Activated CD8-positive, alpha-beta T cell treated with anti-CD3 and anti-CD28 coated beads for 36 hours (primary cell): ENCODE data around the gene TM4SF20. TPM values are rescaled to one million over a fixed set of nuclear protein-coding genes. Genes with fewer than 3 reads are reported as not detected.

Experiments
- ATAC-seq: fragments of 200-7000 bp; cut with Tn5 transposase; one replicate; pipeline ENCODE4 v1.10.0; 2021; ENCODE audit warnings: mild to moderate bottlenecking, moderate library complexity
- CTCF ChIA-PET: fragments of 350-600 bp; sonication (Branson Sonifier 250); formaldehyde crosslinking; loops from one replicate; lab custom pipeline; 2021; ENCODE audit warnings: antibody characterized with exemption; lab: Charles Lee
- POLR2A ChIA-PET: fragments of 350-600 bp; sonication (Branson Sonifier 250); formaldehyde crosslinking; loops from one replicate; lab custom pipeline; 2021; ENCODE audit warnings: antibody characterized with exemption; lab: Charles Lee
- DNase-seq: peaks from one replicate; pipeline ENCODE4 v3.0.0-alpha.2; 2020
- H3K27ac Mint-ChIP-seq: one replicate; pipeline ENCODE4 v1.8.0; 2021; ENCODE audit warnings: mild to moderate bottlenecking, mixed read lengths
- H3K27me3 Mint-ChIP-seq: one replicate; pipeline ENCODE4 v1.8.0; 2021; ENCODE audit warnings: mixed read lengths
- H3K36me3 Mint-ChIP-seq: one replicate; pipeline ENCODE4 v1.8.0; 2021; ENCODE audit warnings: low read depth, mixed read lengths
- H3K4me1 Mint-ChIP-seq: one replicate; pipeline ENCODE4 v1.8.0; 2021; ENCODE audit warnings: low read depth, mixed read lengths
- H3K4me3 Mint-ChIP-seq: one replicate; pipeline ENCODE4 v1.8.0; 2021; ENCODE audit warnings: mild to moderate bottlenecking, moderate library complexity, mixed read lengths
- H3K9me3 Mint-ChIP-seq: one replicate; pipeline ENCODE4 v1.8.0; 2021; ENCODE audit warnings: mixed read lengths
- intact Hi-C: fragments of 100-400 bp; cut with micrococcal nuclease; formaldehyde crosslinking; loops from one replicate; pipeline ENCODE4 v1.10.0; 2022
- total RNA-seq, 2 experiments: library from RNA; stranded (reverse); gene quantifications; one replicate each; pipeline ENCODE4 v1.2.3, GENCODE V29; 2021
- TF ChIP-seq, protein P1 (sequence below): fragments of 200-600 bp; IDR thresholded peaks from one replicate; pipeline ENCODE4 v1.8.0; 2022; ENCODE audit warnings: antibody characterized with exemption, mild to moderate bottlenecking

TM4SF20 gene
- total RNA-seq, 2 experiments from 2014 or later = not detected

- no peak overlapping the region for H3K4me3 Mint-ChIP-seq
- intact Hi-C loops = no loop called here
- peaks cover 39% of the 10 kb centered on the region for H3K4me1 Mint-ChIP-seq
- CTCF ChIA-PET = interaction anchor here (1.3 kb wide), 1 partner anchor 69 kb away, joined by 3 read pairs; no protein-coding TSS in a partner anchor
- POLR2A ChIA-PET = interaction anchor here (1.2 kb wide), 1 partner anchor 44 kb away, joined by 3 read pairs; no protein-coding TSS in a partner anchor
- H3K9me3 Mint-ChIP-seq = no peaks in the 10 kb centered on the region
- no peaks in the 10 kb centered on the region for H3K36me3 Mint-ChIP-seq
- no peaks in the 10 kb centered on the region for H3K27me3 Mint-ChIP-seq
- peak overlapping the region; percentile 20 for H3K27ac Mint-ChIP-seq
- TF ChIP-seq, protein P1, sequence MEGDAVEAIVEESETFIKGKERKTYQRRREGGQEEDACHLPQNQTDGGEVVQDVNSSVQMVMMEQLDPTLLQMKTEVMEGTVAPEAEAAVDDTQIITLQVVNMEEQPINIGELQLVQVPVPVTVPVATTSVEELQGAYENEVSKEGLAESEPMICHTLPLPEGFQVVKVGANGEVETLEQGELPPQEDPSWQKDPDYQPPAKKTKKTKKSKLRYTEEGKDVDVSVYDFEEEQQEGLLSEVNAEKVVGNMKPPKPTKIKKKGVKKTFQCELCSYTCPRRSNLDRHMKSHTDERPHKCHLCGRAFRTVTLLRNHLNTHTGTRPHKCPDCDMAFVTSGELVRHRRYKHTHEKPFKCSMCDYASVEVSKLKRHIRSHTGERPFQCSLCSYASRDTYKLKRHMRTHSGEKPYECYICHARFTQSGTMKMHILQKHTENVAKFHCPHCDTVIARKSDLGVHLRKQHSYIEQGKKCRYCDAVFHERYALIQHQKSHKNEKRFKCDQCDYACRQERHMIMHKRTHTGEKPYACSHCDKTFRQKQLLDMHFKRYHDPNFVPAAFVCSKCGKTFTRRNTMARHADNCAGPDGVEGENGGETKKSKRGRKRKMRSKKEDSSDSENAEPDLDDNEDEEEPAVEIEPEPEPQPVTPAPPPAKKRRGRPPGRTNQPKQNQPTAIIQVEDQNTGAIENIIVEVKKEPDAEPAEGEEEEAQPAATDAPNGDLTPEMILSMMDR = no peak
- no peak for ATAC-seq
- DNase-seq = no peak
Measured at GRCh38 chr2:227416701-227417100, 37.6 kb upstream of the TM4SF20 start.

DNA sequence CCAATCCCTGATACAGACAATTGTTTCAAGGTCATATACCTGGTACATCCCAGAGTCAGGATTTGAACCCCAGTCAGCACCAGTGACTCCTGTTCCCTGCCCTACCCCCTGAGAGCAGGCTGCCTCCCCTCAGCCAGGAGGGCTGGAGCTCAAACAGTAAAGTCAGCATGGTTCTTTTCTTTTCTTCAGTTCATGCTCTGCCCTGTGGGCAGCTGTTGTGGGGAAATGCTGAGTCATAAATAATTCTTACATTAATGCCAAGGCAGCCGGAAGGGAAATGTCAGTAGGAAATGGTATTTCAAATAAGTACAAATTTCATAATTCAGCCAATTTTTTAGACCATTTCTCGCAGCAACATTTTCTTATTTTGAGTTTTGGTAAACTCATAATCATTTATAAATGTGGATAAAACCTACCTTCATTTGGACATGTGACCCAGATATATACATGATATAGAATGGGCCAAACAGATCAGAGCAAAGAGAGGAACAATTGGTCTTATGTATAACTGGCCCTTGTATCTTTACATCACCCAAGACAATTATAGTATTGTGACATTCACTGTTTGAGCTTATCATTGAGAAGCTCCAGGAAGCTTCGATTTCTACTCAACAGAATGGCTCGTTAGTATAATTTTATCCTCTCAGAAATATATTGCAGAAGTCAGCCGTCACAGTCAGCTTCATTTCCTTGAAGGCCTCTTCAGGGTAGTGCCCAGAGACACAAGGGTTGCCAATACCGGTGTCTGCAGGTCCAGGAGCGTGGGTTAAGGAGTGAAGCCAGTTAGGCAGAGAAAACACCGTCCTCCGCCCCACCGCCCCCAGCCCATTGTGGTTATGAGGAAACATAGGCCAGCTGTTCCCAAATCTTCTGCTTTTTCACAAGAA is 36.7 kb upstream of the TM4SF20 start:
- intact Hi-C loops = no loop called here
- Mint-ChIP-seq H3K9me3 (no peaks in the 10 kb centered on the region), H3K4me1 (peaks cover 48% of the 10 kb centered on the region), H3K27ac (peak overlapping the region; percentile 88), H3K36me3 (no peaks in the 10 kb centered on the region), H3K4me3 (peak overlapping the region; percentile 21), H3K27me3 (no peaks in the 10 kb centered on the region)
- ChIA-PET CTCF (interaction anchor here (0.9 to 1.4 kb wide), 6 partner anchors 9 to 70 kb away, joined by 3 to 5 read pairs (median 4); partner anchors contain the start of gene AGFG1), POLR2A (interaction anchor here (1.2 kb wide), 1 partner anchor 45 kb away, joined by 3 read pairs; no protein-coding TSS in a partner anchor)
- ATAC-seq (peak; percentile 29), DNase-seq (peak; percentile 55)
- TF ChIP-seq, protein P1 = no peak

- Mint-ChIP-seq H3K4me1 (peaks cover 54% of the 10 kb centered on the region), H3K9me3 (no peaks in the 10 kb centered on the region), H3K27ac (peak overlapping the region; percentile 88), H3K36me3 (no peaks in the 10 kb centered on the region), H3K4me3 (no peak overlapping the region), H3K27me3 (no peaks in the 10 kb centered on the region)
- TF ChIP-seq, protein P1 = no peak
- DNase-seq = no peak
- ATAC-seq = no peak
- ChIA-PET CTCF (interaction anchor here (0.9 to 1.4 kb wide), 4 partner anchors 8 to 58 kb away, joined by 3 to 5 read pairs (median 4); no protein-coding TSS in a partner anchor), POLR2A (no interaction called here)
- intact Hi-C loops = no loop called here
Measured at GRCh38 chr2:227414846-227415245, 35.7 kb upstream of the TM4SF20 start.

DNA sequence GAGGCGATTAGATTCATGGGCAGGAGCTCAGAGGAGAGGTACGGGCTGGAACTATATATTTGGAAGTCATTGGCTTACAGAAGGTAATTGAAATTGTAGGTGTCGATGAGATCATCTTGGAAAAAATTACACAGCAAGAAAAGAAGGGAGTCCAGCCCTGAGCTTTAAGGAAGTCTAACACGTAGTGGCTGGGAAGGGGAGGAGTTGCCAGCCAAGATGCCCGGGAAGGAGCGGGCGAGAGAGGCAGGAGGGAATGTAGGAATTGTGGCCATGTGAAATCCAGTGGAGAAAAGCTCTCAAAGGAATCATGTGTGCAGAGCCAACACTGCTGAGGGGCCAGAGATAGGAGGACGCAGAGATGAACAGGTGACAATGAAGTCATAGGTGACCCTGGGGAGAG is 34.3 kb upstream of the TM4SF20 start:
- Mint-ChIP-seq H3K36me3 (no peaks in the 10 kb centered on the region), H3K27me3 (no peaks in the 10 kb centered on the region), H3K27ac (peak overlapping the region; percentile 65), H3K4me3 (no peak overlapping the region), H3K9me3 (no peaks in the 10 kb centered on the region), H3K4me1 (peaks cover 54% of the 10 kb centered on the region)
- TF ChIP-seq, protein P1 = no peak
- intact Hi-C loops = no loop called here
- CTCF ChIA-PET = interaction anchor here (0.6 to 1.4 kb wide), 2 partner anchors 13 to 60 kb away, joined by 3 to 5 read pairs; no protein-coding TSS in a partner anchor
- DNase-seq (no peak), ATAC-seq (no peak)
- POLR2A ChIA-PET = interaction anchor here (3.9 kb wide), 1 partner anchor 47 kb away, joined by 13 read pairs; no protein-coding TSS in a partner anchor
